GM19463 (cell line): Measurements from ENCODE around the gene PAPOLB.
A peak's percentile ranks its signal among the peaks of the same experiment; 100 is the strongest.

ENCODE experiments used
- ATAC-seq: cut with Tn5 transposase; IDR thresholded peaks from one replicate; pipeline ENCODE4 v1.9.1; 2021; ENCODE audit warnings: mild to moderate bottlenecking, moderate library complexity; ENCODE audit not compliant: unreplicated experiment

The PAPOLB gene

GRCh38 chr7:4842319-4843064 is 19.3 kb downstream of the PAPOLB start:
- ATAC-seq: no peak

- ATAC-seq: no peak
Measured at GRCh38 chr7:4841836-4842235, 20.0 kb downstream of the PAPOLB start.

GRCh38 chr7:4841007-4841784 is 20.6 kb downstream of the PAPOLB start:
- no peak for ATAC-seq

- no peak for ATAC-seq
Measured at GRCh38 chr7:4840079-4840501, 21.7 kb downstream of the PAPOLB start.

GRCh38 chr7:4838626-4839334 is 23.1 kb downstream of the PAPOLB start:
- ATAC-seq: no peak

GRCh38 chr7:4837803-4838625 is 23.8 kb downstream of the PAPOLB start:
- ATAC-seq: no peak

- no peak for ATAC-seq
Measured at GRCh38 chr7:4837041-4837802, 24.6 kb downstream of the PAPOLB start.

GRCh38 chr7:4836206-4836661 is 25.6 kb downstream of the PAPOLB start:
- ATAC-seq: no peak

GRCh38 chr7:4835398-4836205 is 26.2 kb downstream of the PAPOLB start:
- ATAC-seq: no peak

- ATAC-seq: no peak
Measured at GRCh38 chr7:4834601-4835397, 27.0 kb downstream of the PAPOLB start.

GRCh38 chr7:4833691-4834600 is 27.9 kb downstream of the PAPOLB start:
- no peak for ATAC-seq

- ATAC-seq: no peak
Measured at GRCh38 chr7:4833176-4833575, 28.7 kb downstream of the PAPOLB start.

- ATAC-seq: no peak
Measured at GRCh38 chr7:4832711-4833110, 29.1 kb downstream of the PAPOLB start.

- ATAC-seq: no peak
Measured at GRCh38 chr7:4831723-4832495, 29.9 kb downstream of the PAPOLB start.

GRCh38 chr7:4830176-4830575 is 31.7 kb downstream of the PAPOLB start:
- ATAC-seq: peak; percentile 60

GRCh38 chr7:4828720-4829383 is 33.0 kb downstream of the PAPOLB start:
- no peak for ATAC-seq
